OCI-LY1 (cell line): ENCODE measurements around the gene SCN2B.

Source experiments
- H2AFZ ChIP-seq: fragments of 200-600 bp; sonication (generic), shearing (Covaris generic); 2 replicates; pipeline ENCODE4 v1.6.0; 2014; ENCODE audit warnings: antibody characterized with exemption, mild to moderate bottlenecking, low read length
- H3F3A ChIP-seq: fragments of 200-600 bp; sonication (generic), shearing (Covaris generic); 2 replicates; pipeline ENCODE4 v1.6.0; 2014; ENCODE audit warnings: mild to moderate bottlenecking, antibody characterized with exemption, low read length, moderate library complexity; ENCODE audit not compliant: insufficient read depth
- H3K27ac ChIP-seq: fragments of 200-600 bp; sonication (generic); 2 replicates; pipeline ENCODE4 v1.5.1; 2014; ENCODE audit warnings: low read length, mixed run types, mild to moderate bottlenecking, low read depth; ENCODE audit not compliant: poor library complexity, severe bottlenecking
- H3K27me3 ChIP-seq: fragments of 200-600 bp; sonication (generic); 2 replicates; pipeline ENCODE4 v1.6.0; 2014; ENCODE audit warnings: antibody characterized with exemption, mild to moderate bottlenecking, low read length, moderate library complexity; ENCODE audit not compliant: insufficient read depth
- H3K36me3 ChIP-seq: fragments of 200-600 bp; sonication (generic); 2 replicates; pipeline ENCODE4 v1.6.1; 2014; ENCODE audit warnings: mild to moderate bottlenecking, antibody characterized with exemption, low read length, moderate library complexity, mixed read lengths; ENCODE audit not compliant: insufficient read depth
- H3K4me1 ChIP-seq: fragments of 200-600 bp; sonication (generic); 2 replicates; pipeline ENCODE4 v1.5.1; 2014; ENCODE audit warnings: mild to moderate bottlenecking, low read length, moderate library complexity; ENCODE audit not compliant: insufficient read depth, severe bottlenecking
- H3K4me2 ChIP-seq: fragments of 200-600 bp; sonication (generic), shearing (Covaris generic); 2 replicates; pipeline ENCODE4 v1.6.1; 2014; ENCODE audit warnings: low read length
- H3K4me3 ChIP-seq: fragments of 200-600 bp; sonication (generic); 2 replicates; pipeline ENCODE4 v1.5.1; 2014; ENCODE audit warnings: low read length, low read depth, mild to moderate bottlenecking, mixed read lengths; ENCODE audit not compliant: poor library complexity, severe bottlenecking
- H3K79me2 ChIP-seq: fragments of 200-600 bp; shearing (Covaris generic); 2 replicates; pipeline ENCODE4 v1.6.1; 2016; ENCODE audit warnings: mixed run types, low read length, mixed read lengths; ENCODE audit not compliant: insufficient read depth
- H3K9ac ChIP-seq: fragments of 200-600 bp; sonication (generic), shearing (Covaris generic); 2 replicates; pipeline ENCODE4 v1.6.1; 2014; ENCODE audit warnings: mild to moderate bottlenecking, low read length, mixed read lengths
- H3K9me2 ChIP-seq: fragments of 200-600 bp; sonication (generic), shearing (Covaris generic); 2 replicates; pipeline ENCODE4 v1.6.1; 2014; ENCODE audit warnings: low read depth, mild to moderate bottlenecking, low read length, mixed read lengths
- H3K9me3 ChIP-seq: fragments of 200-600 bp; shearing (Covaris generic); 2 replicates; pipeline ENCODE4 v1.6.1; 2014; ENCODE audit warnings: low read length, mixed read lengths
- H4K20me1 ChIP-seq: fragments of 200-600 bp; sonication (generic), shearing (Covaris generic); 2 replicates; pipeline ENCODE4 v1.6.0; 2016; ENCODE audit warnings: mild to moderate bottlenecking, low read length; ENCODE audit not compliant: insufficient read depth
- CTCF ChIP-seq: fragments of 200-600 bp; sonication (generic), shearing (Covaris generic); IDR thresholded peaks from 2 replicates; pipeline ENCODE4 v1.5.1; 2017; ENCODE audit warnings: mild to moderate bottlenecking, antibody characterized with exemption, low read length, moderate library complexity, mixed read lengths
- EZH2 ChIP-seq: fragments of 200-600 bp; sonication (generic), shearing (Covaris generic); IDR thresholded peaks from 2 replicates; pipeline ENCODE4 v1.8.0; 2017; ENCODE audit warnings: borderline replicate concordance, mixed run types, mild to moderate bottlenecking, antibody characterized with exemption, low read length, moderate library complexity, mixed read lengths

Gene SCN2B

GRCh38 chr11:118142081-118142480, 34.4 kb downstream of the SCN2B start:
- no peaks in the 10 kb centered on the region for H3K79me2 ChIP-seq
- no peak overlapping the region for H3K27ac ChIP-seq
- no peaks in the 10 kb centered on the region for H3K9me3 ChIP-seq
- no peak overlapping the region for H3K4me2 ChIP-seq
- H3K36me3 ChIP-seq: no peaks in the 10 kb centered on the region
- no peaks in the 10 kb centered on the region for H3K9me2 ChIP-seq
- H3K9ac ChIP-seq: no peak overlapping the region
- peaks cover 4% of the 10 kb centered on the region for H3K4me1 ChIP-seq
- H2AFZ ChIP-seq: no peak overlapping the region
- no peak overlapping the region for H3K4me3 ChIP-seq
- TF ChIP-seq EZH2 (no peak), CTCF (no peak)
- no peaks in the 10 kb centered on the region for H4K20me1 ChIP-seq
- no peaks in the 10 kb centered on the region for H3K27me3 ChIP-seq
- no peaks in the 10 kb centered on the region for H3F3A ChIP-seq

- H3K36me3 ChIP-seq: no peaks in the 10 kb centered on the region
- H3K4me3 ChIP-seq: no peak overlapping the region
- H4K20me1 ChIP-seq: no peaks in the 10 kb centered on the region
- no peak overlapping the region for H3K4me2 ChIP-seq
- H3K9ac ChIP-seq: no peak overlapping the region
- no peak for TF ChIP-seq EZH2
- no peak for TF ChIP-seq CTCF
- no peak overlapping the region for H2AFZ ChIP-seq
- no peak overlapping the region for H3K27ac ChIP-seq
- H3K79me2 ChIP-seq: no peaks in the 10 kb centered on the region
- H3F3A ChIP-seq: no peaks in the 10 kb centered on the region
- H3K9me2 ChIP-seq: no peaks in the 10 kb centered on the region
- H3K4me1 ChIP-seq: no peaks in the 10 kb centered on the region
- no peaks in the 10 kb centered on the region for H3K27me3 ChIP-seq
- no peaks in the 10 kb centered on the region for H3K9me3 ChIP-seq
Observed at GRCh38 chr11:118139578-118139977, 36.9 kb downstream of the SCN2B start.

GRCh38 chr11:118138839-118139420, 37.5 kb downstream of the SCN2B start:
- Histone ChIP-seq H2AFZ (no peak overlapping the region), H3K4me3 (no peak overlapping the region), H3F3A (no peaks in the 10 kb centered on the region), H3K9ac (no peak overlapping the region), H3K27ac (no peak overlapping the region), H3K36me3 (no peaks in the 10 kb centered on the region), H3K9me2 (no peaks in the 10 kb centered on the region), H3K79me2 (no peaks in the 10 kb centered on the region), H4K20me1 (no peaks in the 10 kb centered on the region), H3K4me2 (no peak overlapping the region), H3K4me1 (no peaks in the 10 kb centered on the region), H3K27me3 (no peaks in the 10 kb centered on the region), H3K9me3 (no peaks in the 10 kb centered on the region)
- TF ChIP-seq EZH2 (no peak), CTCF (no peak)
